ENCODE measurements around the gene RAC3.

The RAC3 gene

DNA sequence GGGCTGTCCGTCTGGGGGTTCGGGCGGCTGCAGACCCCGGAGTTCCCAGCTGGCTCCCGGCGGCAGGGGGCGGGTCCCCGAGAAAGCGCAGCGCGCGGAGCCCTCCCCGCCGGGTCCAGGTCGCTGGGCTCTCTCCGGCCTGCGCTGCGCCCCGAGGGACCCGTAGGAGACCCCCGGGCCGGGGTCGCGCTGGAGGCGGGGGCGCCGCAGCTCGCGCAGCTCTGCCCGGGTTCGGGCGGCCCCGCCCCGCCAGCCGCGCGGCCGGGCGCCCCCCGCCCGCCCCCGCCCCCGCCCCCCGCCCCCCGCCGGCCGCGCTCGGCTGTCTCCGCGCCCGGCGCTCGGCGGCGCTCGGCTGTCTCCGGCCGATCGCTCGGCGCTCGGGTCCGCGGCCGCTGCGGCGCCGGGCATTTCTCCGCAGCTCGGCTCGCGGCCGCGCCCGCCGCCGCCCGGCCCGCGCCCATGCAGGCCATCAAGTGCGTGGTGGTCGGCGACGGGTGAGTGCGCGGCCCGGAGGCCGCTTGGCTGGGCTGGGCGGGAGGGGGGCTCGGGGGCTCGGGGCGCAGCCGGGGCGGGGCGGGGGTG is at the start of gene RAC3:
TSS of gene RAC3 (plus strand) at position 376 of the 582 bp plus-strand sequence. CDS start at position 460, 84 bp downstream.
- no peak for DNase-seq (ENCODE audit: low read depth in 2 of 2, low spot score in 1 of 2)

DNA sequence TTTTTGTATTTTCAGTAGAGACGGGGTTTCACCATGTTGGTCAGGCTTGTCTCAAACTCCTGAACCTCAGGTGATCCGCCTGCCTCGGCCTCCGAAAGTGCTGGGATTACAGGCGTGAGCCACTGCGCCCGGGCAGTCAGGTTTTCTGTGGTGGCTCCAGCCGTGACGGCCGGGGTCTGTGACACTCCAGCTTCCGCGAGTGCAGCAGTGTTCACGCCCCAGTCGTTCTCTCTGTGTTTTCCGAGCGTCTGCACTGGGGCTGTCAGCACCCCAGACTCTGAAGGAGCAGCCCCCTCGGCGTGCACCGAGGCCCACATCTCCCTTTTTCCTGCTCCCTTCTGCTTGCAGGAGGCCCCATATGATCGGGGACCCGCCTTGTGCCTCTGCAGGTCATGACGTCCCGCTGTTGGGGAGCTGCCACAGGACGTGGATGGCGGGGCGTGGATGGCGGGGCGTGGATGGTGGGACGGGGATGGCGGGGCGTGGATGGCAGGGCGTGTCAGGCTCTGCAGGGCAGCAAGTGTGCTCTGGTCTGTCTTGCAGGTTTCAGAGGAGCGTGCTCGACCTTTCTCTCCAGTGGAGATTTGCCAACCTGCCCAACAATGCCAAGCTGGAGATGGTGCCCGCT is 48.4 kb upstream of the RAC3 start:
- no peak for DNase-seq (ENCODE audit: low read depth in 2 of 2, low spot score in 1 of 2)

DNA sequence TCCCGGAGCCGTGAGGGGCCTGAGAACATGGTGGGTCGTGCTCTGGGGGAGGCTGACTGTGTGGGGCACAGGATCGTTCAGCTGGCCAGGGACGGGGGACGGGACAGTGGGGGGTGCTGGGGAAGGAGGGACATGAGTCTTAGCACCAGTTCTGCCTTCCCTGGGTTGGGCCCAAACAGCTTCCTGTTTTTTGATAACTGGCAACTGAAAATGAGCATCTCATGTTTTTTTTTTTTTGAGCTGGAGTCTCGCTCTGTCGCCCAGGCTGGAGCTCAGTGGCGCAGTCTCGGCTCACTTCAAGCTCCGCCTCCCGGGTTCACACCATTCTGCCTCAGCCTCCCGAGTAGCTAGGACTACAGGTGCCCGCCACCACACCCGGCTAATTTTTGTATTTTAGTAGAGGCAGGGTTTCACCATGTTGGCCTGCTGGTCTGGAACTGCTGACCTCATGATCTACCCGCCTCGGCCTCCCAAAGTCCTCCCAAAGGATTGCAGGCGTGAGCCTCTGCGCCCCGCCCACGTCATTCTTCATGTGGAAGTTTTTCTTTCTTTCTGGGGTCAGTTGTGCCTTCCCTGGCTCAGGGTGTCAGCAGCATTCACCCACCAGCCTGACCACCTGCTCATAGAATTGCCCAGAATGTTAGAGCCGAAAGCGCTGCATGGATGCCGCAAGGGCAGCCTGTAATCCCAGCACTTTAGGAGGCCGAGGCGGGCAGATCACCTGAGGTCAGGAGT is 47.7 kb upstream of the RAC3 start:
- no peak for DNase-seq (ENCODE audit: low read depth in 2 of 2, low spot score in 1 of 2)

DNA sequence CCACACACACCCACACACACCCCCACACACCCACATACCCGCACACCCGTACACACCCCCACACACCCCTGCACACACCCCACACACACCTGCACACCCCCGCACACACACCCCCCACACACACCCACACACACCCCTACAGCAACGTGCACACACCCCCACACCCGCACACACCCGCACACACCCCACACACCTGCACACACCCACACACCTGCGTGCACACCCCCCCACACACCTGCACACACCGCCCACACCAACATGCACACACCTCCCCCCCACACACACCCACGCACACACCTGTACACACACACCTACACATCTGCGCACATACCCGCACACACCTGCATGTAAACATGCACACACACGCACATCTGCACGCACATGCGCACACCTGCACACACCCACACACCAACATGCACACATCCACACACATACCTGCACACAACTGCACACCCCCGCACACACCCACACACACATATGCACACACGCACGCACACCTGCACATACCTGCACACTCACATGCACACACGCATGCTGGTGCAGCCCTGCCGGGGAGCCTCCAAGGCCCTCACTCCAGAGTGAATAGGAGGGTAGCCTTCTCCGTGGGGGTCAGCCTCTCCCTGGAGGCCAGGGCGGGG is 46.6 kb upstream of the RAC3 start:
- no peak for DNase-seq (ENCODE audit: low read depth in 2 of 2, low spot score in 1 of 2)

- no peak for DNase-seq (ENCODE audit: low read depth in 2 of 2, low spot score in 1 of 2)
These were observed 44.9 kb upstream of the RAC3 start for GRCh38 chr17:81986606-81987005.

DNA sequence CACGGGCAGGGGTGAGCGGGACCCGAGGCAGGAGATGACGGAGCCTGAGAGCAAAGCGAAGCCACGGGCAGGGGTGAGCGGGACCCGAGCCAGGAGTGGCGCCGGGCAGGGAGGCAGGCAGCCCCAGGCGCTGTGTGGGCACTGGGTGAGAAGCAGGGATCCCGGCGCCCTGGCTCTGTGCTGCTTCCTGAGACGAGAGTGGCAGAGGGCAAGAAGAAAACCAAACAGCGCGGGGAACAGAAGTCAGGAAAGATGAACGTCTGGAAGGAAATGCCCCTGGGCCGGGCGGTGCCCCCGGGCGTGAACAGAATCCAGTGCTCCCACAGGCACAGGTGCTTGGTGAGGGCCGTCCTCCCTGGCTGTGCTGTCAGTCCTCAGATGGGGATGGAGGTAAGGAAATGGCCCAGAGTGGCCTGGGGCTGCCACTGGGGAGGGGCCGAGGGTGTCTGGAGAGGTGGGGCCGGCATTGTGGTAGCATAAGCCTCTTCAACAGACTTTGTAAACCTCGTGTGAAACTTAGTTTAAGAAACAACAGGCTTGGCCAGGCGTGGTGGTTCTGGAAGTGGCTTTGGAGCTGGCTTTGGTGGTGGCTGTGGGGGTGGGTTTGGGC is 44.2 kb upstream of the RAC3 start:
- DNase-seq (ENCODE audit: low read depth in 2 of 2, low spot score in 1 of 2), result no peak

DNA sequence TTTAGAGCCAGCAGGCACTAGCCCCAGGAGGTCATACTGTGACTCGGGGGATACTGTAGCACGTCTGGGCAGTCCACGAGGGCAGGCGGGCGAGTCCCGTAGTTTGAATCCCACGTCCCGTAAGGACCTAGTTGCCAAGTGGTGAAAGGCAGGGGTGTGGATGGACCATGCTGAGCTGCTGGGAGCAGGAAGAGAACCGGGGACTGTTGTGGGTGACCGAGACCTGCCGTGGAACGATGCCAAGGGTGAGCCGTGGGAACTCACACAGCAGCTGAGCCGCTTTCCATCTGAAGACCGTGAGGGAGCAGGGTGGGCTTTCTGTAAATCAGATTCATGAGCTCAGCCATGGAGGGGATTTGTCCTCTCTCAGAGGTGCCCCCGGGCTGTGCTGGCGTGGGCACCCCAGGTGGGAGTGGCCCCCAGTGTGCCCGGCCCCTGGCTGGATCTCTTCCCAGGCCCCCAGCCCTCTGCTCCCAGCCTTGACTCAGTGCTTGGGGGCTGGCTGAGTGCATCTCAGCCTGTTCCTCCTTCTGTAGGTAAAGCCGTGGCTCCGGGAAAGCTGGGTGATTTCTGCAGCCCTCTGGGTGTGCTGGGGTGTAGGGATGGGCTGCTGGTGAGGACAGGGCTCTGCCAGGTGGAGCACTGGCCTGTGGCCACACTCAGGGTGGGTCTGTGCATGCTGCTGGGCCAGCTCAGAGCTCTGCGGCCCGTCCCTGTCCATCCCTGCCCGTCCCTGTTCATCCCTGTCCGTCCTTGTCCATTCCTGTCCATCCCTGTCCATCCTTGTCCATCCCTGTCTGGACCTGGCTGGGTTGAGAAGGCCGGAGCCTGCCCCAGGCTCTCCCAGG is 40.4 kb upstream of the RAC3 start:
- DNase-seq (ENCODE audit: low read depth in 2 of 2, low spot score in 1 of 2), result no peak

DNA sequence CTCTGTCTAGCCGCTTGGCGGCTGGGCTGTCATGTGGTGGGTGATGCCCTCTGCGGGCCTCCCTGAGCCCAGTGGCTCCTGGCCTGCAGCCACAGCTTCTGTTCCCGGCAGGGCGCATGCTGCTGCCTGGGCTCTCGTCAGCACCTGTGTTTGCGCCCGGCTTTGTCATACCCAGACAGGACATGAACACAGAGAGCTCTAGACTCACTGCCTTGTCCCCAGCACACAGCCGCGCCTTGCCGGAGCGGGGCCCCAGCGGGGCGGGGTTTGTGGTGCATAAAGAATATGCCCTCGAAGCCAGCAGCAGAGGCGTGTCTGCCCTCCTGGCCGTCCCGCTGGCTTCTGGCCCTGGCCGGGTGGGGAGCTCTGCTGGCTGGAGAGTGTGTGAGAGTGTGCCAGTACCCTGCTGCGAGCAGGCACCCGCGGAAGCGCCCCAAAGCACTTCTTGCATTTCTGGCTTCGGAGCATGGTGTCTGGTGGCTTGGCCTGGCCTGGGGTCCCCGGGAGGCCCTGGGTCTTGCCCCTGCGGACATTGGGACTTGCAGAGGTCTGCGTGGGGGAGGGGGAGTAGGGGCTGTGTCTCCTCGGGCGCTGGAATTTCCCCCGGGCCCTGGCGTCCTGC is 39.7 kb upstream of the RAC3 start:
- no peak for DNase-seq (ENCODE audit: low read depth in 2 of 2, low spot score in 1 of 2)

- no peak for DNase-seq (ENCODE audit: low read depth in 2 of 2, low spot score in 1 of 2)
These were observed 39.0 kb upstream of the RAC3 start for GRCh38 chr17:81992306-81993102.

- DNase-seq (ENCODE audit: low read depth in 2 of 2, low spot score in 1 of 2), result no peak
These were observed 37.5 kb upstream of the RAC3 start for GRCh38 chr17:81993729-81994592.

DNA sequence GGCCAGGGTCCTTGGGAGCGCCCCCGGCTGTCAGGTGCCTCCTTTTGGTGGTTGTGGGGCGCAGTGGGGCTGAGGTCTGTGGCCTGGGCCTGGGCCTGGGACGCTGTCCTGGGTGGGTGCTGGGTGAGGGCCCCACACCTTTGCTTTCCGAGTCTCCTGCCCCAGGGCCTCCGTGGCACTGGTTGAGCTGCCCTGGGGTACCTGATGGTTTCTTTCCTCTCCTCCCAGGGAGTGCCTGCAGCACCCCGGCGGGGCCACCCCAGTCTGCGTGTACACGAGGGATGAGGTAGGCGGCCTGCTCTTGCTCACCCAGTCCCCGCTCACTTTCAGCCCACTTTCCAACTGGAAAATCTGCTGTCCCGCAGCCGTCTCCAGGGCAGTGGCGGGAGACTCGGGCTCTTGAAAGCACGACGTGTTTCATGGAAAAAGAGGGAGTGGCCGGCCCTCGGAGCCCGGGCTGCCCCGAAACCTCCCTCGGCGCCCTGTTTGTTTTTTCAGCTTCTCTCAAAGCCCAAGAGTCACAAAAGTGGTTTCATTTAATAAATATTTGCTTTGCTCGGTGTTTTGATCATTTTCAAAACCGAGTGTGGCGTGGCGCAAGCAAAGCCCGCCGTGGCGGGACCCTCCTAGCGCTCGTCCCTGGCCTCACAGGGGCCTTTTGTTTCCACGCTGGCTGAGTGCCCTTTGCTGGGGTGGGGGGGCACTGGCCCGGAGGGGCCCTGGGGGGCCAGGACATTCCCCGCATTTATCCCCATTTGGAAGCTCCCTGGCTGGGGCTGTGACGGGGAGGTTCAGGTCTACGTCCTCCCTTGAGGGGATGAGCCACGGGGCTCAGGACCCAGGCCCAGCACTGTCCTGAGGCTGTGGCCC is 36.6 kb upstream of the RAC3 start:
- DNase-seq (ENCODE audit: low read depth in 2 of 2, low spot score in 1 of 2), result no peak

GRCh38 chr17:81995463-81996231 is 35.8 kb upstream of the RAC3 start:
- no peak for DNase-seq (ENCODE audit: low read depth in 2 of 2, low spot score in 1 of 2)

DNA sequence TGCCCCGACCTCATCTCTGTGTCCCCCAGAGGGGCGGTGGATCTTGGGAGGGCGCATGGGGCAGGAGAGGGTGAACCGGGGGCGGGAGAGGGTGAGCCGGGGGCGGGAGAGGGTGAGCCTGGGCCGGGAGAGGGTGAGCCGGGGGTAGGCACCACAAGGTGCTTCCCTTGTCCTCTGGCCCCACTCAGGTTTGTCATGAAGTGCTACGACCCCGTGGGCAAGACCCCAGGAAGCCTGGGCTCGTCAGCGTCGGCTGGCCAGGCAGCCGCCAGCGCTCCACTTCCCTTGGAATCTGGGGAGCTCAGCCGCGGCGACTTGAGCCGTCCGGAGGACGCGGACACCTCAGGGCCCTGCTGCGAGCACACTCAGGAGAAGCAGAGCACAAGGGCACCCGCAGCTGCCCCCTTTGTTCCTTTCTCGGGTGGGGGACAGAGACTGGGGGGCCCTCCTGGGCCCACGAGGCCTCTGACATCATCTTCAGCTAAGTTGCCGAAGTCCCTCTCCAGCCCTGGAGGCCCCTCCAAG is 35.2 kb upstream of the RAC3 start:
- DNase-seq (ENCODE audit: low read depth in 2 of 2, low spot score in 1 of 2), result no peak

DNA sequence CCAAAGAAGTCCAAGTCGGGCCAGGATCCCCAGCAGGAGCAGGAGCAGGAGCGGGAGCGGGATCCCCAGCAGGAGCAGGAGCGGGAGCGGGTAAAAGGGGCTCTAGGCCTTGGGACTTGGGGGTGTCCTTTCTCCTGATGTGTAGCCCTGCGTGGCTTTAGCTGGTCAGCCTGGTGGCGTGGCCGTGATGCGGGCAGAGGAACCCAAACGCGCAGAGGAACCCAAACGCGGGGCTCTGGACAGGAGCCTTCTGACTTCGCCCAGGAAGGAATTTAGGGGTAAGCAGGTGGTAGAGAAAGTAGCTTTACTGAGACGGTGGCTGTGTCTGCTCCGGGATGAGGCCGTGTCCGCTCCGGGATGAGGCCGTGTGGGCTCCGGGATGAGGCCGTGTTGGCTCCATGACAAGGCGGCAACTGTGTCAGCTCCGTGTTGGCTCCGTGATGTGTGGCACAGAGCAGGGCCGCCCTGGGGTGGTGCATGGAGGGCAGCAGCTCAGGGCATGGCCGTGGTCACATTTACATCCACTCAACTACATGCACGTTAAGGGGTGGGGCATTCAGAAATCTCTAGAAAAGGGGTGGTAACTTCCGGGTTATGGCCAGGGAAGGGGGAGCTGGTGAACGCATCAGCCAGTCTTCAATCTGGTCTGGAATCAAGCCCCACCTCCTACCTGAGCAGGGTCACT is 34.6 kb upstream of the RAC3 start:
- no peak for DNase-seq (ENCODE audit: low read depth in 2 of 2, low spot score in 1 of 2)

DNA sequence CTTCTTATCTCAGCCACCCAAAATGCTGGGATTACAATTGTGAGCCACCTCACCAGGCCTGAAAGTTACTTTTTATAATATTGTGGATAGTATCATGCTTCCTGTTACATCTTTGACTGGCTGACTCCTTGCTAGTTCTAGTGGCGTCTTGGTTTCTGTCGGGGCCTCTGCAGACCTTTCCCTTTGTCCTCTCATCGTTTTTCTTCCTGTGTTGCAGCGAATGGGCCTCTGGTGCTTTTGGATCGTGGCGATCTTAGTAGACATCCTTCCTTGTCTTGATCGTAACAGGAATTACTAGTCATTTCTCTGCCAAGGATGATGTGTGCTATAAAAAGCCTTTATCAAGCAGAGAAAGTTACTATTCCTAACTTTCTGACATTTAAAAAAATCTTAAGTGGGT is 33.3 kb upstream of the RAC3 start:
- no peak for DNase-seq (ENCODE audit: low read depth in 2 of 2, low spot score in 1 of 2)
